Measurements from ENCODE around the gene ADPRHL1. TPM values are rescaled to one million over a fixed set of nuclear protein-coding genes. Genes with fewer than 3 reads are reported as not detected.

The ADPRHL1 gene
- polyA plus RNA-seq, 3 donors, result 0.15 to 0.52 (median 0.27) TPM

DNA sequence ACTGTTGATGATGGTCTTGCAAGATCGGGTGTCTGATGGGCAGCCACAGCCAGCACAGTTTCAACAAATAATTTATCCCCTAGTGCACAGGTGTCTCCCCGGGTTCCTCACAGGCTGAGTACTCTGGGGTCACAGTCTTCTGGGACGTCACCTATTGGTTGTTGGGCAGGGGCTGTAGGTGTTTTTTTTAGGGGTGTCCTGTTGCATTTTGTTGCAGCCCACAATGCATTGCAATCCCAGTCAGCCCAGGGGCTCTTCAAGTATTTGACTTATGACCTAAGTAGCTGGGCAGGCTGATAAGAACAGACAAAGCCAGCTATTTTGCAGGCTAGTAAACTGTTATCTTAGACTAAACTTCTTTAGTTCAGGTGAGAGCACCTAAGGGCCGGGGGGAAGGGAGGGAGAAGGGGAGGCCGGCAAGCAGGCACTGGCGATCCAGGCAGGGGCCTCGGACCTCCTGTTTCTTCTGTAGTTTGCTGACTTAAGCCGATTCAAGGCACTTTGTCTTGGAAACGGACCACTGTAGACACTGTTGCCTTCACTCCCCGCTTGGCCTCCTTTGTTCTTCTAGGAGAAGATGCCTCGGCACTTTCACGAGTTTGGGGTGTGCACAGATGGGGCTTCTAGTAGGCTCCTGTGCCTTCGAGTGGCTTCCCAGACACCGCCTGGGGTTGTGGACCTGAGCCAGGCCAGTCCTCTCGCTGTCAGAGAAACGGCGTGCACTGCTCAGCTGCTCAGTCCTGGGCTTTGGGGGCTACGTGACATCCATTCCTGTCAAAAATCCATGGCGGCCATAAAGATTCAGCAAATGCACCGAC, 55.5 kb downstream of the ADPRHL1 start:
- no peak overlapping the region for H3K9ac ChIP-seq (ENCODE audit: insufficient read depth, low read length, poor library complexity, severe bottlenecking)
- no peaks in the 10 kb centered on the region for H3K36me3 ChIP-seq (replicated peaks in 1 of 2; ENCODE audit: control insufficient read depth in 1 of 2, insufficient read depth in 2 of 2, low read length in 2 of 2)
- H3K27ac ChIP-seq (ENCODE audit: low read depth in 1 of 2, low read length in 2 of 2), result no peak overlapping the region
- H3K4me2 ChIP-seq (replicated peaks; ENCODE audit: extremely low read depth, low read length, poor library complexity, severe bottlenecking), result no peak overlapping the region
- H3K4me3 ChIP-seq (replicated peaks in 1 of 3; ENCODE audit: low read depth in 2 of 3, low read length in 3 of 3), result no peak overlapping the region
- Mint-ChIP-seq H3K27me3 (ENCODE audit: low read depth in 3 of 3) (peaks cover 4 to 15% (median 6%) of the 10 kb centered on the region in 3 donors), H3K9me3 (no peaks in the 10 kb centered on the region), H3K4me1 (peaks cover 5% of the 10 kb centered on the region), H3K27ac (no peak overlapping the region), H3K36me3 (no peaks in the 10 kb centered on the region), H3K4me3 (no peak overlapping the region)
- no peak for DNase-seq
- intact Hi-C loops (cut with micrococcal nuclease), result loop anchor here in 1 of 2 donors (2.0 kb wide), 1 partner anchor 451 kb away; no protein-coding TSS in a partner anchor
- 86% methylated on average over 12 of the region's 20 CpGs for WGBS (ENCODE audit: insufficient coverage)
- TF ChIP-seq, protein P1, sequence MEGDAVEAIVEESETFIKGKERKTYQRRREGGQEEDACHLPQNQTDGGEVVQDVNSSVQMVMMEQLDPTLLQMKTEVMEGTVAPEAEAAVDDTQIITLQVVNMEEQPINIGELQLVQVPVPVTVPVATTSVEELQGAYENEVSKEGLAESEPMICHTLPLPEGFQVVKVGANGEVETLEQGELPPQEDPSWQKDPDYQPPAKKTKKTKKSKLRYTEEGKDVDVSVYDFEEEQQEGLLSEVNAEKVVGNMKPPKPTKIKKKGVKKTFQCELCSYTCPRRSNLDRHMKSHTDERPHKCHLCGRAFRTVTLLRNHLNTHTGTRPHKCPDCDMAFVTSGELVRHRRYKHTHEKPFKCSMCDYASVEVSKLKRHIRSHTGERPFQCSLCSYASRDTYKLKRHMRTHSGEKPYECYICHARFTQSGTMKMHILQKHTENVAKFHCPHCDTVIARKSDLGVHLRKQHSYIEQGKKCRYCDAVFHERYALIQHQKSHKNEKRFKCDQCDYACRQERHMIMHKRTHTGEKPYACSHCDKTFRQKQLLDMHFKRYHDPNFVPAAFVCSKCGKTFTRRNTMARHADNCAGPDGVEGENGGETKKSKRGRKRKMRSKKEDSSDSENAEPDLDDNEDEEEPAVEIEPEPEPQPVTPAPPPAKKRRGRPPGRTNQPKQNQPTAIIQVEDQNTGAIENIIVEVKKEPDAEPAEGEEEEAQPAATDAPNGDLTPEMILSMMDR (IDR thresholded peaks at IDR 0.05), result no peak
- H2AFZ ChIP-seq (ENCODE audit: insufficient read depth, low read depth, low read length, poor library complexity, severe bottlenecking), result no peak overlapping the region
- H3K27me3 ChIP-seq (ENCODE audit: control insufficient read depth in 2 of 2, insufficient read depth in 2 of 2, low read length in 2 of 2), result no peaks in the 10 kb centered on the region
- peaks cover 5 to 12% of the 10 kb centered on the region in 2 donors for H3K4me1 ChIP-seq (ENCODE audit: control insufficient read depth in 1 of 2, insufficient read depth in 2 of 2, low read length in 2 of 2)
- H3K9me3 ChIP-seq (replicated peaks in 1 of 2; ENCODE audit: control insufficient read depth in 1 of 2, insufficient read depth in 1 of 2, low read length in 2 of 2), result no peaks in the 10 kb centered on the region
- no peaks in the 10 kb centered on the region for H3K79me2 ChIP-seq (ENCODE audit: insufficient read depth, low read length)
- no peaks in the 10 kb centered on the region for H4K20me1 ChIP-seq (ENCODE audit: insufficient read depth, low read length)

- peaks cover 5% of the 10 kb centered on the region for H3K4me1 Mint-ChIP-seq
- Histone ChIP-seq H3K4me1 (ENCODE audit: control insufficient read depth in 1 of 2, insufficient read depth in 2 of 2, low read length in 2 of 2) (peaks cover 5 to 12% of the 10 kb centered on the region in 2 donors), H3K4me3 (replicated peaks in 1 of 3; ENCODE audit: low read depth in 2 of 3, low read length in 3 of 3) (peak overlapping the region in 1 of 3 experiments; percentile 75), H3K9me3 (replicated peaks in 1 of 2; ENCODE audit: control insufficient read depth in 1 of 2, insufficient read depth in 1 of 2, low read length in 2 of 2) (peaks cover 1 to 2% of the 10 kb centered on the region in 2 donors), H3K79me2 (ENCODE audit: insufficient read depth, low read length) (no peaks in the 10 kb centered on the region), H3K27me3 (ENCODE audit: control insufficient read depth in 2 of 2, insufficient read depth in 2 of 2, low read length in 2 of 2) (no peaks in the 10 kb centered on the region), H3K36me3 (replicated peaks in 1 of 2; ENCODE audit: control insufficient read depth in 1 of 2, insufficient read depth in 2 of 2, low read length in 2 of 2) (no peaks in the 10 kb centered on the region), H3K4me2 (replicated peaks; ENCODE audit: extremely low read depth, low read length, poor library complexity, severe bottlenecking) (peak overlapping the region; percentile 81), H4K20me1 (ENCODE audit: insufficient read depth, low read length) (no peaks in the 10 kb centered on the region), H2AFZ (ENCODE audit: insufficient read depth, low read depth, low read length, poor library complexity, severe bottlenecking) (peak overlapping the region; percentile 91), H3K9ac (ENCODE audit: insufficient read depth, low read length, poor library complexity, severe bottlenecking) (no peak overlapping the region), H3K27ac (ENCODE audit: low read depth in 1 of 2, low read length in 2 of 2) (no peak overlapping the region)
- peaks cover 0 to 6% (median 4%) of the 10 kb centered on the region in 7 donors for H3K9me3 Mint-ChIP-seq
- DNase-seq, result no peak
- peak overlapping the region in 1 of 2 donors; percentile 35 for H3K4me3 Mint-ChIP-seq
- no peak overlapping the region for H3K27ac Mint-ChIP-seq
- H3K36me3 Mint-ChIP-seq, result no peaks in the 10 kb centered on the region
- intact Hi-C loops (cut with micrococcal nuclease), result loop anchor here in 1 of 2 donors (1.0 kb wide), 1 partner anchor 452 kb away; no protein-coding TSS in a partner anchor
- TF ChIP-seq, protein P1 (IDR thresholded peaks at IDR 0.05), result peak; percentile 69
- WGBS (ENCODE audit: insufficient coverage), result 34% methylated on average over 6 of the region's 13 CpGs
- peaks cover 4 to 12% (median 6%) of the 10 kb centered on the region in 3 donors for H3K27me3 Mint-ChIP-seq (ENCODE audit: low read depth in 3 of 3)
These were observed 59.0 kb downstream of the ADPRHL1 start for GRCh38 chr13:113394339-113394640.

Measured in CD14-positive monocyte (primary cell).